A549 (cell line): ENCODE results near the gene RASL10B. TPM values are rescaled to one million over a fixed set of nuclear protein-coding genes. Genes with fewer than 3 reads are reported as not detected.

Experiments used
- ATAC-seq, 2 experiments: fragments of 200-7000 bp in 1 of 2; fragments of >200 bp in 1 of 2; cut with Nextera tagmentation in 1 of 2; cut with Tn5 transposase in 1 of 2; 3 replicates each; pipeline versions ENCODE4 v1.8.0 to v1.9.1; 2018 to 2020; ENCODE audit warnings: mild to moderate bottlenecking in 1 of 2, moderate library complexity in 1 of 2
- CTCF ChIA-PET: fragments of 300-600 bp; sonication (Branson Sonifier 250); formaldehyde crosslinking; extraction: SDS; loops from one replicate; lab custom pipeline; 2021; ENCODE audit warnings: antibody characterized with exemption, inconsistent platforms; lab: Yijun Ruan, JAX
- POLR2A ChIA-PET: fragments of 350-600 bp; formaldehyde crosslinking; extraction: SDS; loops from one replicate; lab custom pipeline; 2021; ENCODE audit warnings: antibody characterized with exemption, inconsistent platforms; lab: Yijun Ruan, JAX
- DNase-seq, 2 experiments: peaks; one replicate each; pipeline versions ENCODE4 v3.0.0 to v3.0.0-alpha.2; 2011 to 2016; ENCODE audit warnings: low read depth in 1 of 2, low spot score in 1 of 2
- FAIRE-seq: peaks from 2 replicates; lab custom pipeline; 2011; peaks lifted over from hg19 to GRCh38; lab: Jason Lieb, UNC
- H3K27ac ChIP-seq, 2 experiments: fragments of >200 bp; sonication (Bioruptor Twin); formaldehyde crosslinking; 3 replicates each; pipeline ENCODE4 v1.5.1; 2016 to 2017
- H3K4me1 ChIP-seq: fragments of >200 bp; sonication (Bioruptor Twin); formaldehyde crosslinking; 3 replicates; pipeline ENCODE4 v1.6.1; 2016
- H3K4me2 ChIP-seq: fragments of >200 bp; sonication (Bioruptor Twin); formaldehyde crosslinking; 3 replicates; pipeline ENCODE4 v1.6.1; 2016
- H3K4me3 ChIP-seq: fragments of >200 bp; sonication (Bioruptor Twin); formaldehyde crosslinking; 3 replicates; pipeline ENCODE4 v1.5.1; 2016
- H3K9me3 ChIP-seq: fragments of >200 bp; sonication (Bioruptor Twin); formaldehyde crosslinking; 3 replicates; pipeline ENCODE4 v1.6.1; 2016
- BHLHE40 ChIP-seq: IDR thresholded peaks from 2 replicates; pipeline ENCODE4 v1.6.1; 2012; ENCODE audit warnings: low read depth, low read length, inconsistent platforms
- CEBPB ChIP-seq, 2 experiments: fragments of >200 bp in 1 of 2; sonication (Bioruptor Twin) in 1 of 2; formaldehyde crosslinking in 1 of 2; IDR thresholded peaks; 2 replicates each; pipeline ENCODE4 v1.6.1; 2012 to 2016
- FOSL2 ChIP-seq, 2 experiments: fragments of 450-650 bp in 1 of 2; fragments of >200 bp in 1 of 2; sonication (Bioruptor Twin) in 1 of 2; formaldehyde crosslinking; IDR thresholded peaks; 2 replicates each; pipeline versions ENCODE4 v1.5.0 to v1.6.1; 2016 to 2020; ENCODE audit warnings: mild to moderate bottlenecking in 1 of 2, moderate library complexity in 1 of 2
- FOXS1 ChIP-seq: fragments of 250-450 bp; sonication (Bioruptor Pico); IDR thresholded peaks from 2 replicates; pipeline ENCODE4 v1.5.0; 2020; ENCODE audit warnings: mild to moderate bottlenecking, moderate library complexity
- GATA3 ChIP-seq: IDR thresholded peaks from 2 replicates; pipeline ENCODE4 v1.6.1; 2012; ENCODE audit warnings: borderline replicate concordance
- HEYL ChIP-seq: fragments of 250-450 bp; sonication (Bioruptor Pico); IDR thresholded peaks from 2 replicates; pipeline ENCODE4 v1.8.0; 2021; ENCODE audit warnings: mild to moderate bottlenecking, moderate library complexity
- HOXB13 ChIP-seq: fragments of 250-450 bp; sonication (Bioruptor Pico); IDR thresholded peaks from 2 replicates; pipeline ENCODE4 v1.5.0; 2020; ENCODE audit warnings: low read depth, mild to moderate bottlenecking, moderate library complexity
- JUN ChIP-seq, 2 experiments: fragments of >200 bp; sonication (Bioruptor Twin); formaldehyde crosslinking; IDR thresholded peaks; 2 replicates in 1 of 2; 3 replicates in 1 of 2; pipeline ENCODE4 v1.6.1; 2016 to 2017
- MAZ ChIP-seq: fragments of 150-350 bp; IDR thresholded peaks from 2 replicates; pipeline ENCODE4 v1.6.1; 2014; ENCODE audit warnings: antibody characterized with exemption, low read depth, low read length, borderline replicate concordance
- NFE2L2 ChIP-seq: fragments of 150-350 bp; conservative IDR thresholded peaks from 2 replicates; pipeline ENCODE4 v1.6.1; 2014; ENCODE audit warnings: low read length
- NPAS2 ChIP-seq: fragments of 250-450 bp; sonication (Bioruptor Pico); IDR thresholded peaks from 2 replicates; pipeline ENCODE4 v1.8.0; 2022; ENCODE audit warnings: mild to moderate bottlenecking, moderate library complexity, borderline replicate concordance
- POLR2A ChIP-seq: IDR thresholded peaks from 2 replicates; pipeline ENCODE4 v1.6.1; 2012; ENCODE audit warnings: mild to moderate bottlenecking, low read length
- POLR2AphosphoS2 ChIP-seq: conservative IDR thresholded peaks from 2 replicates; pipeline ENCODE4 v1.6.1; 2012; ENCODE audit warnings: low read length, improper control_type of control experiment, inconsistent platforms
- RARB ChIP-seq: fragments of 250-450 bp; sonication (Bioruptor Pico); IDR thresholded peaks from 2 replicates; pipeline ENCODE4 v1.8.0; 2021; ENCODE audit warnings: mild to moderate bottlenecking, moderate library complexity
- RCOR1 ChIP-seq: fragments of 150-350 bp; IDR thresholded peaks from 2 replicates; pipeline ENCODE4 v1.6.1; 2014; ENCODE audit warnings: antibody characterized with exemption, low read length, low read depth
- RFX5 ChIP-seq: fragments of 450-650 bp; IDR thresholded peaks from 2 replicates; pipeline ENCODE4 v1.7.1; 2014; ENCODE audit warnings: antibody characterized with exemption, mild to moderate bottlenecking, moderate library complexity
- RNF2 ChIP-seq: fragments of 200-600 bp; sonication (generic); IDR thresholded peaks from 2 replicates; pipeline ENCODE4 v1.6.1; 2016; ENCODE audit warnings: low read depth, mild to moderate bottlenecking, antibody characterized with exemption, moderate library complexity, borderline replicate concordance
- SREBF2 ChIP-seq: fragments of 450-650 bp; IDR thresholded peaks from 2 replicates; pipeline ENCODE4 v1.6.1; 2014; ENCODE audit warnings: mild to moderate bottlenecking, moderate library complexity
- TP53 ChIP-seq: fragments of 250-450 bp; sonication (Bioruptor Pico); IDR thresholded peaks from 2 replicates; pipeline ENCODE4 v1.5.0; 2021; ENCODE audit warnings: mild to moderate bottlenecking, moderate library complexity
- ZC3H11A ChIP-seq: fragments of 450-650 bp; IDR thresholded peaks from 2 replicates; pipeline ENCODE4 v1.6.1; 2014; ENCODE audit warnings: antibody characterized with exemption, mild to moderate bottlenecking
- WGBS: methylation state at CpG from one replicate; pipeline ENCODE4 v1.1.6; 2017; ENCODE audit errors: missing lambda C conversion rate; 5-methylcytosine and 5-hydroxymethylcytosine counted together
- polyA plus RNA-seq, 4 experiments: library from polyadenylated mRNA; depleted of rRNA in 3 of 4; stranded (reverse); fragments of >200 nt; fragmentation: RNase III in 1 of 4; extraction: RNeasy Plus Mini Kit Qiagen cat#74134 plus additional on column Dnase treatment in 1 of 4; gene quantifications; 2 replicates in 3 of 4; 3 replicates in 1 of 4; pipeline ENCODE4 v1.2.3, GENCODE V29; 2011 to 2017
- TF ChIP-seq, protein P1 (sequence below): fragments of >200 bp; sonication (Bioruptor Twin); formaldehyde crosslinking; IDR thresholded peaks from 3 replicates; pipeline ENCODE4 v1.6.1; 2016
- TF ChIP-seq, protein P2 (sequence below): IDR thresholded peaks from 2 replicates; pipeline ENCODE4 v1.6.1; 2012
- TF ChIP-seq, protein P3 (sequence below): IDR thresholded peaks from 2 replicates; pipeline ENCODE4 v1.6.1; 2012
- TF ChIP-seq, protein P4 (sequence below): fragments of 150-350 bp; IDR thresholded peaks from 2 replicates; pipeline ENCODE4 v1.6.1; 2014; ENCODE audit warnings: low read depth, mild to moderate bottlenecking, low read length
- TF ChIP-seq, protein P5 (sequence below): fragments of >200 bp; sonication (Bioruptor Twin); formaldehyde crosslinking; IDR thresholded peaks from 3 replicates; pipeline ENCODE4 v1.5.1; 2016

The RASL10B gene
- polyA plus RNA-seq, 2 of the 4 experiments (the other 2 are of a cell fraction) = 0.05 to 0.26 TPM

DNA sequence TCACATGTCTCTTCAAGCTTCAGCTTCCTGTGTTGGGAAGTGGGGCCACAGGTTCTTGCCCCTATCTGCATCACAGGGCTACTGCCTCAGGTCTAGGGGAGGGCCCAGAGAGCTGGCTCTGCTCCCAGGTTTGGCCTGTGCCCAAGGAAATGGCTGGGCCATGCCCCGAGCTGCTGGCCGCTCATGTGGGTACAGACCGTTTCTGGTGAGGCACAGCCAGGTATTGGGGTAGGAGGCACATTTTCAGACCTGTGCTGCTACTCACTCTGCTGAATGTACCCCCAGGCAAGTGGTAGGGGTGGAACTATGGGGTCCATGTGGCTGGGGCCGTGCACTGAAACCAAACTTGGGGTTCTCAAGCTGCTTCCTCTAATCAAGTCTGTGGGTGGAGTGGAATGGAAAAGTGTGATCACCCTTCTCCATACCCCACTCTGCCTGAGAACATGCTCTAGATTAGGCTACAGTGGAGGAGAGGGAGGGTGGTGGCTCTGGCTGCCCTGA, 17.0 kb downstream of the RASL10B start:
- 38% methylated on average over 4 of the region's 4 CpGs for WGBS
- no peak for DNase-seq
- H3K9me3 ChIP-seq = no peaks in the 10 kb centered on the region
- POLR2A ChIA-PET = interaction anchor here (1.5 to 1.7 kb wide), 2 partner anchors 60 to 135 kb away, joined by 3 to 6 read pairs; partner anchors contain the start of gene TAF15
- peaks cover 12% of the 10 kb centered on the region; the same call in 2 of the 3 replicates for H3K4me1 ChIP-seq
- H3K27ac ChIP-seq = no peak overlapping the region
- CTCF ChIA-PET = interaction anchor here (0.8 to 43.9 kb wide), 45 partner anchors 20 to 1330 kb away, joined by 3 to 2039 read pairs (median 9); partner anchors contain the start of genes C17orf50, MMP28, RASL10B and SLFN12L
- no peak overlapping the region for H3K4me2 ChIP-seq
- H3K4me3 ChIP-seq = no peak overlapping the region
- FAIRE-seq = no peak
- TF ChIP-seq, protein P1, sequence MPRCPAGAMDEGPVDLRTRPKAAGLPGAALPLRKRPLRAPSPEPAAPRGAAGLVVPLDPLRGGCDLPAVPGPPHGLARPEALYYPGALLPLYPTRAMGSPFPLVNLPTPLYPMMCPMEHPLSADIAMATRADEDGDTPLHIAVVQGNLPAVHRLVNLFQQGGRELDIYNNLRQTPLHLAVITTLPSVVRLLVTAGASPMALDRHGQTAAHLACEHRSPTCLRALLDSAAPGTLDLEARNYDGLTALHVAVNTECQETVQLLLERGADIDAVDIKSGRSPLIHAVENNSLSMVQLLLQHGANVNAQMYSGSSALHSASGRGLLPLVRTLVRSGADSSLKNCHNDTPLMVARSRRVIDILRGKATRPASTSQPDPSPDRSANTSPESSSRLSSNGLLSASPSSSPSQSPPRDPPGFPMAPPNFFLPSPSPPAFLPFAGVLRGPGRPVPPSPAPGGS = no peak
- TF ChIP-seq HEYL (no peak), JUN (IDR thresholded peaks at IDR 0.05) (no peak), RARB (CRISPR knock-in tag) (no peak), RFX5 (no peak), FOXS1 (no peak)
- TF ChIP-seq, protein P2, sequence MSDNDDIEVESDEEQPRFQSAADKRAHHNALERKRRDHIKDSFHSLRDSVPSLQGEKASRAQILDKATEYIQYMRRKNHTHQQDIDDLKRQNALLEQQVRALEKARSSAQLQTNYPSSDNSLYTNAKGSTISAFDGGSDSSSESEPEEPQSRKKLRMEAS = no peak
- peak in 1 of 2 experiments; percentile 30; a peak in 3 of 6 replicates for ATAC-seq

DNA sequence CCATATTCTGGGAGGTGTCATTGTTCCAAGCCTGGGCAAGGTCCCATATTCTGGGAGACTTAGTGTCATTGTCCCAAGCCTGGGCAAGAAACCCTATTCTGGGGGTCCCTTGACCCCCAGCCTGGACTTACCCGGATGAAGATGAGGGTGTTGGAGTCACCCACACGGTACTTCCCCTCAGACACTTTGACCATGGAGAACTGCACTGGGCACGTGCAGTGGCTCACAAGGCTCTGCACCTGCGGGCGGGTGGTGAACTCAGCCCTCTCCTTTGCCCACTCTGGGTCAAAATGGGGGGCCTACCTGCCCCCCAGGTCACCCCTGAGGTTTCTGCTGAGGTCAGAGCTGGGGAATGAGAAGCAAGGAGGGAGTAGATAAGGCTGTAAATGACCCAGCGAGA, 17.5 kb downstream of the RASL10B start:
- 83% methylated on average over 6 of the region's 6 CpGs for WGBS
- H3K4me3 ChIP-seq = no peak overlapping the region
- FAIRE-seq = no peak
- CTCF ChIA-PET = interaction anchor here (1.2 to 43.9 kb wide), 20 partner anchors 20 to 629 kb away, joined by 3 to 2039 read pairs (median 14); partner anchors contain the start of genes C17orf50, MMP28, RASL10B and TAF15
- ATAC-seq = no peak
- H3K9me3 ChIP-seq = no peaks in the 10 kb centered on the region
- peaks cover 12% of the 10 kb centered on the region; the same call in 2 of the 3 replicates for H3K4me1 ChIP-seq
- no peak overlapping the region for H3K4me2 ChIP-seq
- POLR2A ChIA-PET = interaction anchor here (1.7 kb wide), 1 partner anchor 136 kb away, joined by 3 read pairs; no protein-coding TSS in a partner anchor
- H3K27ac ChIP-seq = no peak overlapping the region
- no peak for DNase-seq
- TF ChIP-seq RFX5 (no peak), RNF2 (no peak), GATA3 (no peak), RCOR1 (no peak), ZC3H11A (no peak), TP53 (CRISPR knock-in tag) (no peak), POLR2AphosphoS2 (no peak), MAZ (no peak), CEBPB (IDR thresholded peaks at IDR 0.05) (no peak), FOSL2 (IDR thresholded peaks at IDR 0.05) (no peak), FOSL2 (CRISPR knock-in tag; IDR thresholded peaks at IDR 0.05) (no peak), SREBF2 (no peak), BHLHE40 (no peak), HOXB13 (CRISPR knock-in tag) (no peak), NPAS2 (no peak), NFE2L2 (no peak), POLR2A (no peak)
- TF ChIP-seq, protein P3, sequence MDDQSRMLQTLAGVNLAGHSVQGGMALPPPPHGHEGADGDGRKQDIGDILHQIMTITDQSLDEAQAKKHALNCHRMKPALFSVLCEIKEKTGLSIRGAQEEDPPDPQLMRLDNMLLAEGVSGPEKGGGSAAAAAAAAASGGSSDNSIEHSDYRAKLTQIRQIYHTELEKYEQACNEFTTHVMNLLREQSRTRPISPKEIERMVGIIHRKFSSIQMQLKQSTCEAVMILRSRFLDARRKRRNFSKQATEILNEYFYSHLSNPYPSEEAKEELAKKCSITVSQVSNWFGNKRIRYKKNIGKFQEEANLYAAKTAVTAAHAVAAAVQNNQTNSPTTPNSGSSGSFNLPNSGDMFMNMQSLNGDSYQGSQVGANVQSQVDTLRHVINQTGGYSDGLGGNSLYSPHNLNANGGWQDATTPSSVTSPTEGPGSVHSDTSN = no peak
- TF ChIP-seq, protein P4, sequence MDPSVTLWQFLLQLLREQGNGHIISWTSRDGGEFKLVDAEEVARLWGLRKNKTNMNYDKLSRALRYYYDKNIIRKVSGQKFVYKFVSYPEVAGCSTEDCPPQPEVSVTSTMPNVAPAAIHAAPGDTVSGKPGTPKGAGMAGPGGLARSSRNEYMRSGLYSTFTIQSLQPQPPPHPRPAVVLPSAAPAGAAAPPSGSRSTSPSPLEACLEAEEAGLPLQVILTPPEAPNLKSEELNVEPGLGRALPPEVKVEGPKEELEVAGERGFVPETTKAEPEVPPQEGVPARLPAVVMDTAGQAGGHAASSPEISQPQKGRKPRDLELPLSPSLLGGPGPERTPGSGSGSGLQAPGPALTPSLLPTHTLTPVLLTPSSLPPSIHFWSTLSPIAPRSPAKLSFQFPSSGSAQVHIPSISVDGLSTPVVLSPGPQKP = no peak
- TF ChIP-seq, protein P5, sequence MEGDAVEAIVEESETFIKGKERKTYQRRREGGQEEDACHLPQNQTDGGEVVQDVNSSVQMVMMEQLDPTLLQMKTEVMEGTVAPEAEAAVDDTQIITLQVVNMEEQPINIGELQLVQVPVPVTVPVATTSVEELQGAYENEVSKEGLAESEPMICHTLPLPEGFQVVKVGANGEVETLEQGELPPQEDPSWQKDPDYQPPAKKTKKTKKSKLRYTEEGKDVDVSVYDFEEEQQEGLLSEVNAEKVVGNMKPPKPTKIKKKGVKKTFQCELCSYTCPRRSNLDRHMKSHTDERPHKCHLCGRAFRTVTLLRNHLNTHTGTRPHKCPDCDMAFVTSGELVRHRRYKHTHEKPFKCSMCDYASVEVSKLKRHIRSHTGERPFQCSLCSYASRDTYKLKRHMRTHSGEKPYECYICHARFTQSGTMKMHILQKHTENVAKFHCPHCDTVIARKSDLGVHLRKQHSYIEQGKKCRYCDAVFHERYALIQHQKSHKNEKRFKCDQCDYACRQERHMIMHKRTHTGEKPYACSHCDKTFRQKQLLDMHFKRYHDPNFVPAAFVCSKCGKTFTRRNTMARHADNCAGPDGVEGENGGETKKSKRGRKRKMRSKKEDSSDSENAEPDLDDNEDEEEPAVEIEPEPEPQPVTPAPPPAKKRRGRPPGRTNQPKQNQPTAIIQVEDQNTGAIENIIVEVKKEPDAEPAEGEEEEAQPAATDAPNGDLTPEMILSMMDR = no peak
